ENCODE results near the gene SORD. TPM values are rescaled to one million over a fixed set of nuclear protein-coding genes. Genes with fewer than 3 reads are reported as not detected.
"Not testable (repeated sequence)": the region's sequence is repeated elsewhere in the genome, so short reads cannot be mapped to it uniquely, and the experiment has no call there.

The SORD gene
- total and polyA plus RNA-seq, 7 experiments from 2014 or later = 2.7 to 7.8 (median 6.5) TPM

- H3K27ac ChIP-seq (ENCODE audit: low read depth, low read length); POLR2A ChIA-PET; CTCF ChIA-PET: not testable (repeated sequence)
Observed at GRCh38 chr15:45040396-45040795, 17.4 kb downstream of the SORD start.

GRCh38 chr15:45041538-45041937 lies 18.5 kb downstream of the SORD start:
- POLR2A ChIA-PET; H3K4me3 Mint-ChIP-seq; H3K4me1 ChIP-seq (ENCODE audit: control insufficient read depth in 2 of 2, insufficient read depth in 2 of 2, low read length in 2 of 2); CTCF ChIA-PET; intact Hi-C loops (cut with micrococcal nuclease); H3K36me3 ChIP-seq (ENCODE audit: control insufficient read depth in 2 of 3, insufficient read depth in 3 of 3, low read length in 3 of 3); H3K27me3 ChIP-seq (ENCODE audit: control insufficient read depth in 2 of 2, insufficient read depth in 2 of 2, low read length in 2 of 2); H3K4me3 ChIP-seq (ENCODE audit: low read length); H3K27ac ChIP-seq (ENCODE audit: low read depth, low read length); ATAC-seq; H3K9me3 Mint-ChIP-seq; H3K27ac Mint-ChIP-seq; H3K9me3 ChIP-seq (ENCODE audit: control insufficient read depth in 2 of 3, low read length in 3 of 3); H3K27me3 Mint-ChIP-seq; H3K36me3 Mint-ChIP-seq; DNase-seq: not testable (repeated sequence)
- peaks cover 4 to 13% (median 7%) of the 10 kb centered on the region in 7 donors for H3K4me1 Mint-ChIP-seq

More at GRCh38 chr15:45040396-45040795, 17.4 kb downstream of the SORD start:
- H3K36me3 Mint-ChIP-seq; H3K9me3 ChIP-seq (ENCODE audit: control insufficient read depth in 2 of 3, low read length in 3 of 3); H3K36me3 ChIP-seq (ENCODE audit: control insufficient read depth in 2 of 3, insufficient read depth in 3 of 3, low read length in 3 of 3); H3K4me1 ChIP-seq (ENCODE audit: control insufficient read depth in 2 of 2, insufficient read depth in 2 of 2, low read length in 2 of 2); H3K27me3 Mint-ChIP-seq; intact Hi-C loops (cut with micrococcal nuclease); ATAC-seq; H3K4me3 ChIP-seq (ENCODE audit: low read length); H3K9me3 Mint-ChIP-seq; H3K4me3 Mint-ChIP-seq; H3K27ac Mint-ChIP-seq; DNase-seq; H3K27me3 ChIP-seq (ENCODE audit: control insufficient read depth in 2 of 2, insufficient read depth in 2 of 2, low read length in 2 of 2): not testable (repeated sequence)
- H3K4me1 Mint-ChIP-seq = peaks cover 6 to 23% (median 18%) of the 10 kb centered on the region in 7 donors

GRCh38 chr15:45042859-45043258 lies 19.9 kb downstream of the SORD start:
- H3K27ac Mint-ChIP-seq; ATAC-seq; H3K4me1 Mint-ChIP-seq; H3K4me3 ChIP-seq (ENCODE audit: low read length); DNase-seq; POLR2A ChIA-PET; H3K9me3 ChIP-seq (ENCODE audit: control insufficient read depth in 2 of 3, low read length in 3 of 3); H3K9me3 Mint-ChIP-seq; H3K27ac ChIP-seq (ENCODE audit: low read depth, low read length); intact Hi-C loops (cut with micrococcal nuclease); CTCF ChIA-PET; H3K27me3 Mint-ChIP-seq; H3K27me3 ChIP-seq (ENCODE audit: control insufficient read depth in 2 of 2, insufficient read depth in 2 of 2, low read length in 2 of 2); H3K36me3 ChIP-seq (ENCODE audit: control insufficient read depth in 2 of 3, insufficient read depth in 3 of 3, low read length in 3 of 3); H3K4me1 ChIP-seq (ENCODE audit: control insufficient read depth in 2 of 2, insufficient read depth in 2 of 2, low read length in 2 of 2); H3K4me3 Mint-ChIP-seq: not testable (repeated sequence)
- H3K36me3 Mint-ChIP-seq = peaks cover 0 to 12% (median 4%) of the 10 kb centered on the region in 5 donors

- H3K36me3 ChIP-seq (ENCODE audit: control insufficient read depth in 2 of 3, insufficient read depth in 3 of 3, low read length in 3 of 3); DNase-seq; H3K4me1 ChIP-seq (ENCODE audit: control insufficient read depth in 2 of 2, insufficient read depth in 2 of 2, low read length in 2 of 2); H3K27me3 ChIP-seq (ENCODE audit: control insufficient read depth in 2 of 2, insufficient read depth in 2 of 2, low read length in 2 of 2); ATAC-seq; H3K27ac Mint-ChIP-seq; H3K27ac ChIP-seq (ENCODE audit: low read depth, low read length); intact Hi-C loops (cut with micrococcal nuclease); H3K9me3 ChIP-seq (ENCODE audit: control insufficient read depth in 2 of 3, low read length in 3 of 3); H3K4me3 ChIP-seq (ENCODE audit: low read length); H3K27me3 Mint-ChIP-seq; POLR2A ChIA-PET; H3K4me1 Mint-ChIP-seq; H3K4me3 Mint-ChIP-seq; CTCF ChIA-PET: not testable (repeated sequence)
- Mint-ChIP-seq H3K9me3 (peaks cover 0 to 13% (median 0%) of the 10 kb centered on the region in 11 donors), H3K36me3 (peaks cover 0 to 26% (median 18%) of the 10 kb centered on the region in 5 donors)
Observed at GRCh38 chr15:45044270-45044669, 21.3 kb downstream of the SORD start.

- H3K27ac ChIP-seq (ENCODE audit: low read depth, low read length); H3K4me3 Mint-ChIP-seq; POLR2A ChIA-PET; H3K27me3 ChIP-seq (ENCODE audit: control insufficient read depth in 2 of 2, insufficient read depth in 2 of 2, low read length in 2 of 2); intact Hi-C loops (cut with micrococcal nuclease); H3K4me3 ChIP-seq (ENCODE audit: low read length); DNase-seq; CTCF ChIA-PET; H3K27me3 Mint-ChIP-seq; H3K4me1 ChIP-seq (ENCODE audit: control insufficient read depth in 2 of 2, insufficient read depth in 2 of 2, low read length in 2 of 2); H3K27ac Mint-ChIP-seq; ATAC-seq; H3K4me1 Mint-ChIP-seq; H3K9me3 ChIP-seq (ENCODE audit: control insufficient read depth in 2 of 3, low read length in 3 of 3); H3K36me3 ChIP-seq (ENCODE audit: control insufficient read depth in 2 of 3, insufficient read depth in 3 of 3, low read length in 3 of 3): not testable (repeated sequence)
- peaks cover 0 to 60% (median 50%) of the 10 kb centered on the region in 5 donors for H3K36me3 Mint-ChIP-seq
- peaks cover 0 to 44% (median 7%) of the 10 kb centered on the region in 11 donors for H3K9me3 Mint-ChIP-seq
Observed at GRCh38 chr15:45048449-45048793, 25.4 kb downstream of the SORD start.

GRCh38 chr15:45048794-45049631 lies 26.0 kb downstream of the SORD start:
- peaks cover 0 to 3% (median 0%) of the 10 kb centered on the region in 3 experiments for H3K9me3 ChIP-seq (ENCODE audit: control insufficient read depth in 2 of 3, low read length in 3 of 3)
- POLR2A ChIA-PET = no interaction called here
- intact Hi-C loops (cut with micrococcal nuclease) = no loop called here
- H3K27me3 ChIP-seq (ENCODE audit: control insufficient read depth in 2 of 2, insufficient read depth in 2 of 2, low read length in 2 of 2) = no peaks in the 10 kb centered on the region
- Mint-ChIP-seq H3K4me3 (no peak overlapping the region), H3K9me3 (peaks cover 0 to 44% (median 7%) of the 10 kb centered on the region in 11 donors), H3K4me1 (peaks cover 0 to 4% (median 0%) of the 10 kb centered on the region in 7 donors), H3K36me3 (peaks cover 0 to 60% (median 50%) of the 10 kb centered on the region in 5 donors), H3K27ac (no peak overlapping the region), H3K27me3 (no peaks in the 10 kb centered on the region)
- ATAC-seq (peak; percentile 89), DNase-seq (no peak)
- H3K27ac ChIP-seq (ENCODE audit: low read depth, low read length) = no peak overlapping the region
- H3K36me3 ChIP-seq (ENCODE audit: control insufficient read depth in 2 of 3, insufficient read depth in 3 of 3, low read length in 3 of 3) = peaks cover 0 to 3% (median 0%) of the 10 kb centered on the region in 3 experiments
- CTCF ChIA-PET = no interaction called here
- no peaks in the 10 kb centered on the region for H3K4me1 ChIP-seq (ENCODE audit: control insufficient read depth in 2 of 2, insufficient read depth in 2 of 2, low read length in 2 of 2)
- H3K4me3 ChIP-seq (ENCODE audit: low read length) = no peak overlapping the region

GRCh38 chr15:45050587-45050986 lies 27.6 kb downstream of the SORD start:
- H3K4me3 Mint-ChIP-seq = no peak overlapping the region
- H3K27ac Mint-ChIP-seq = no peak overlapping the region
- peaks cover 0 to 44% (median 7%) of the 10 kb centered on the region in 11 donors for H3K9me3 Mint-ChIP-seq
- peaks cover 0 to 3% (median 0%) of the 10 kb centered on the region in 3 experiments for H3K36me3 ChIP-seq (ENCODE audit: control insufficient read depth in 2 of 3, insufficient read depth in 3 of 3, low read length in 3 of 3)
- ATAC-seq (no peak), DNase-seq (no peak)
- no peaks in the 10 kb centered on the region for H3K27me3 Mint-ChIP-seq
- no peaks in the 10 kb centered on the region for H3K27me3 ChIP-seq (ENCODE audit: control insufficient read depth in 2 of 2, insufficient read depth in 2 of 2, low read length in 2 of 2)
- POLR2A ChIA-PET = no interaction called here
- H3K4me1 Mint-ChIP-seq = peaks cover 0 to 4% (median 0%) of the 10 kb centered on the region in 7 donors
- H3K36me3 Mint-ChIP-seq = peaks cover 0 to 60% (median 50%) of the 10 kb centered on the region in 5 donors
- CTCF ChIA-PET = no interaction called here
- intact Hi-C loops (cut with micrococcal nuclease) = no loop called here
- no peak overlapping the region for H3K4me3 ChIP-seq (ENCODE audit: low read length)
- H3K27ac ChIP-seq (ENCODE audit: low read depth, low read length) = no peak overlapping the region
- H3K4me1 ChIP-seq (ENCODE audit: control insufficient read depth in 2 of 2, insufficient read depth in 2 of 2, low read length in 2 of 2) = no peaks in the 10 kb centered on the region
- H3K9me3 ChIP-seq (ENCODE audit: control insufficient read depth in 2 of 3, low read length in 3 of 3) = peaks cover 0 to 3% (median 0%) of the 10 kb centered on the region in 3 experiments
